MV-4-11 (cell line): ENCODE results near the gene OR5A1.

Source experiments
- DNase-seq: peaks from one replicate; lab custom pipeline; 2025; lab: John Stamatoyannopoulos, UW

OR5A1 gene

DNA sequence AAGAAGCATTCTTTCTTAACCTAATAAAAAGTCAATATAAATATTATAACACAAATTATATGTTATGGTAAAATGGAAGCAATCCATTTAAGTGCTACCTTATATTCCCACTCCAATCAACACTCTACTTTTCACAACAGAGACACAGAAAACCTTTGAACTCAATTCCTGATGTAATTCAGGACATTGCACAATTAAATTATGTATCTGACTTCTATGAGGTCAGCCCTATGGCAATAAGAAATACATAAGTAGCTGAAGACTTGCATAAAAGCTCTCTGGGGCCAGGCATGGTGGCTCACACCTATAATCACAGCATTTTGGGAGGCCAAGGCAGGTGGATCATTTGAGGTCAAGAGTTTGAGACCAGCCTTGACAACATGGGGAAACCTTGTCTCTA lies 43.6 kb downstream of the OR5A1 start:
- no peak for DNase-seq

DNA sequence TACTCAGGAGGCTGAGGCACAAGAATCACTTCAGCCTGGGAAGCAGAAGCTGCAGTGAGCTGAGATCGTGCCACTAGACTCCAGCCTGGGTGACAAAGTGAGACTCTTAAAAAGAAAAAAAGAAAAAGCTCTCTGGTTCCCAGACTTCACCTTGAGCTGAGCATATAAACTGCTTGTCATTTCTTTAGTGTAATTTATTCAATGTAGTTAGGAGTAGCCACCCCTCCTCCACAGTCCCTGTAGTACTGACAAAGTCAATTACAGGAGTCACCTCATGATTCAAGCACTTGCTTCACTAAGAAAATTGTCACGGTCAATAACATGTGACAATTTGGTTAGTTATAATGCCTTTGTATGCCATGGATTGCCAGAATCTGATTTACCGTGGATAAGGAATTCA lies 44.1 kb downstream of the OR5A1 start:
- no peak for DNase-seq
